ENCODE measurements around the gene MAP7. TPM values are rescaled to one million over a fixed set of nuclear protein-coding genes. Genes with fewer than 3 reads are reported as not detected.

MAP7 gene
- total and polyA plus RNA-seq, 7 experiments from 2014 or later = 0.13 to 1.1 (median 0.17) TPM

GRCh38 chr6:136303516-136303915 lies 246.7 kb downstream of the MAP7 start:
- no peaks in the 10 kb centered on the region for H3K4me1 Mint-ChIP-seq
- Histone ChIP-seq H3K36me3 (ENCODE audit: control insufficient read depth in 2 of 3, insufficient read depth in 3 of 3, low read length in 3 of 3) (no peaks in the 10 kb centered on the region), H3K4me3 (ENCODE audit: low read length) (no peak overlapping the region), H3K27me3 (ENCODE audit: control insufficient read depth in 2 of 2, insufficient read depth in 2 of 2, low read length in 2 of 2) (no peaks in the 10 kb centered on the region), H3K9me3 (ENCODE audit: control insufficient read depth in 2 of 3, low read length in 3 of 3) (no peaks in the 10 kb centered on the region), H3K4me1 (ENCODE audit: control insufficient read depth in 2 of 2, insufficient read depth in 2 of 2, low read length in 2 of 2) (no peaks in the 10 kb centered on the region), H3K27ac (ENCODE audit: low read depth, low read length) (no peak overlapping the region)
- H3K9me3 Mint-ChIP-seq = peaks cover 0 to 10% (median 0%) of the 10 kb centered on the region in 11 donors
- no peak overlapping the region for H3K4me3 Mint-ChIP-seq
- no peak overlapping the region for H3K27ac Mint-ChIP-seq
- peaks cover 0 to 7% (median 0%) of the 10 kb centered on the region in 5 donors for H3K36me3 Mint-ChIP-seq
- DNase-seq (no peak), ATAC-seq (no peak)
- ChIA-PET POLR2A (interaction anchor here (1.4 kb wide), 1 partner anchor 13 kb away, joined by 7 read pairs; the partner anchor contains the start of gene BCLAF1), CTCF (no interaction called here)
- intact Hi-C loops (cut with micrococcal nuclease) = no loop called here
- peaks cover 0 to 16% (median 4%) of the 10 kb centered on the region in 5 donors for H3K27me3 Mint-ChIP-seq

- POLR2A ChIA-PET = interaction anchor here (1.2 kb wide), 1 partner anchor 23 kb away, joined by 3 read pairs; no protein-coding TSS in a partner anchor
- intact Hi-C loops (cut with micrococcal nuclease) = loop anchor here in 1 of 2 donors (10.0 kb wide), 1 partner anchor 620 kb away; no protein-coding TSS in a partner anchor
Measured at GRCh38 chr6:136294621-136295020, 255.6 kb downstream of the MAP7 start.

More at GRCh38 chr6:136294621-136295020, 255.6 kb downstream of the MAP7 start:
- Histone ChIP-seq H3K9me3 (ENCODE audit: control insufficient read depth in 2 of 3, low read length in 3 of 3) (no peaks in the 10 kb centered on the region), H3K4me3 (ENCODE audit: low read length) (no peak overlapping the region), H3K4me1 (ENCODE audit: control insufficient read depth in 2 of 2, insufficient read depth in 2 of 2, low read length in 2 of 2) (peaks cover 12 to 14% of the 10 kb centered on the region in 2 donors), H3K36me3 (ENCODE audit: control insufficient read depth in 2 of 3, insufficient read depth in 3 of 3, low read length in 3 of 3) (no peaks in the 10 kb centered on the region), H3K27me3 (ENCODE audit: control insufficient read depth in 2 of 2, insufficient read depth in 2 of 2, low read length in 2 of 2) (no peaks in the 10 kb centered on the region), H3K27ac (ENCODE audit: low read depth, low read length) (no peak overlapping the region)
- no peak for DNase-seq
- peaks cover 0 to 12% (median 0%) of the 10 kb centered on the region in 5 donors for H3K27me3 Mint-ChIP-seq
- H3K36me3 Mint-ChIP-seq = peaks cover 0 to 1% (median 0%) of the 10 kb centered on the region in 5 donors
- CTCF ChIA-PET = no interaction called here
- peaks cover 5 to 29% (median 23%) of the 10 kb centered on the region in 7 donors for H3K4me1 Mint-ChIP-seq
- ATAC-seq = no peak
- H3K27ac Mint-ChIP-seq = peak overlapping the region in 4 of 9 donors; percentile 19 to 63 (median 38)
- peaks cover 0 to 5% (median 0%) of the 10 kb centered on the region in 11 donors for H3K9me3 Mint-ChIP-seq
- no peak overlapping the region for H3K4me3 Mint-ChIP-seq

Other genes with a start within 250 kb of the MAP7 start
- gene MAP3K5, start 242.1 kb upstream of the MAP7 start, total RNA-seq = 10 to 100 TPM; 12.9 to 32.5 (median 14.0) TPM
- gene MAP3K5, start 242.1 kb upstream of the MAP7 start, polyA plus RNA-seq = 1 to 10 TPM; 2.6 to 3.6 TPM